ENCODE measurements around the gene CACNA1I.

- TF ChIP-seq SALL2 (tag by site-specific recombination; IDR thresholded peaks at IDR 0.05; ENCODE audit: borderline replicate concordance) (no peak), PRDM4 (tag by site-specific recombination; IDR thresholded peaks at IDR 0.05) (no peak), CTCF (tag by site-specific recombination; IDR thresholded peaks at IDR 0.05) (no peak), SP2 (tag by site-specific recombination; IDR thresholded peaks at IDR 0.05) (no peak), ZNF239 (tag by site-specific recombination; IDR thresholded peaks at IDR 0.05) (no peak), REST (tag by site-specific recombination; IDR thresholded peaks at IDR 0.05) (no peak), SETDB1 (IDR thresholded peaks at IDR 0.05; ENCODE audit: insufficient read length, low read length) (no peak), ZNF274 (IDR thresholded peaks at IDR 0.05; ENCODE audit: low read length) (no peak), ZNF274 (tag by site-specific recombination; IDR thresholded peaks at IDR 0.05; ENCODE audit: borderline replicate concordance) (no peak), MZF1 (tag by site-specific recombination; IDR thresholded peaks at IDR 0.05; ENCODE audit: borderline replicate concordance) (no peak), ZNF18 (tag by site-specific recombination; IDR thresholded peaks at IDR 0.05) (peak; percentile 28; the same call in 1 of the 2 replicates), ZNF514 (tag by site-specific recombination; IDR thresholded peaks at IDR 0.05) (no peak)
These were observed 53.3 kb downstream of the CACNA1I start for GRCh38 chr22:39623603-39624500.

Data from HEK293 (cell line).